Endothelial cell of umbilical vein (primary cell): ENCODE data around the gene AQP3.

Experiments
- EZH2 ChIP-seq: IDR thresholded peaks from 2 replicates; pipeline ENCODE4 v1.6.1; 2012; ENCODE audit warnings: borderline replicate concordance, low read depth, mild to moderate bottlenecking, moderate library complexity, low read length, inconsistent platforms; ENCODE audit not compliant: severe bottlenecking
- FOS ChIP-seq: IDR thresholded peaks from 2 replicates; pipeline ENCODE4 v1.6.1; 2011; ENCODE audit warnings: mild to moderate bottlenecking, low read length, moderate library complexity, borderline replicate concordance; ENCODE audit not compliant: insufficient read depth
- GATA2 ChIP-seq: IDR thresholded peaks from 2 replicates; pipeline ENCODE4 v1.7.0; 2011; ENCODE audit warnings: low read depth, mild to moderate bottlenecking, moderate library complexity, mixed read lengths, low read length; ENCODE audit not compliant: insufficient read length, insufficient read depth
- POLR2A ChIP-seq: IDR thresholded peaks from 2 replicates; pipeline ENCODE4 v1.6.1; 2012; ENCODE audit warnings: low read depth, mild to moderate bottlenecking, control low read depth, low read length
- POLR2AphosphoS5 ChIP-seq: IDR thresholded peaks from 2 replicates; pipeline ENCODE4 v1.6.1; 2012; ENCODE audit warnings: low read depth, mild to moderate bottlenecking, control low read depth, low read length, moderate library complexity; ENCODE audit not compliant: insufficient read depth
- TF ChIP-seq, protein P1 (sequence below), 2 donors: IDR thresholded peaks; 1 replicate in 1 of 2; 2 replicates in 1 of 2; pipeline ENCODE4 v1.5.1; 2011; ENCODE audit warnings: low read length in 2 of 2, mild to moderate bottlenecking in 2 of 2, moderate library complexity in 2 of 2, control low read depth in 1 of 2, inconsistent platforms in 1 of 2, low read depth in 1 of 2; ENCODE audit not compliant: insufficient read depth in 1 of 2; ENCODE audit errors: extremely low read depth in 1 of 2
- TF ChIP-seq, protein P2 (sequence below): IDR thresholded peaks from 2 replicates; pipeline ENCODE4 v1.6.1; 2011; ENCODE audit not compliant: insufficient read depth, insufficient read length

DNA sequence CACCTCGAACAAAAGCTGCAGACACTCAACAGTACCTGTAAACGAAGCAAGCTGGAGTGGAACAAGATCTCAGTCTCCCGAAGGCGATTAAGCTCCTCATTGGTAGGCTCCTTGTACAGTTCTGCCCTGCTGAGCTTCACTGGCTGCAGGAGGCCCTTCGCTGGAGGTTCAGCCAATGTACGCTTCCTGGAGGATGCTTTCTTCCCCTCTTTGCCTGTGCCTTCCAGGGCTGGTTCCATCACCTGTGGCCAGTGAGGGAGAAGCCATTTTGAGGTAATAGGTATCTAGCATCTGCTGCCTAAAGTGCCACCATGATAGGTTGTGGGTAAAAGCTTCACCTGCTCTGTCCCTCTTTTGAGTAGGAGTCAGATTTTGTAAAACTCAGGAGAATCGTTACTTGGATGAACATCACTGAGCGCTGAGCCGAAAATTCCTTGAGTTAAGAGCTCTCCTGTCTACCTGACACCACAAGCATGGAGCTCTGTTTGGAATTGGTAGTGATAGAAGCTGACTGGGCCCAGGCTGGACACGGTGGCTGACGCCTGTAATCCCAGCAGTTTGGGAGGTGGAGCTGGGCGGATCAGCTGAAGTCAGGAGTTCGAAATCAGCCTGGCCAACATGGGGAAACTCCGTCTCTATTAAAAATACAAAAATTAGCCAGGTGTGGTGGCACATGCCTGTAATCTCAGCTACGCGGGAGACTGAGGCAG, 24.9 kb upstream of the AQP3 start:
- TF ChIP-seq, protein P1, sequence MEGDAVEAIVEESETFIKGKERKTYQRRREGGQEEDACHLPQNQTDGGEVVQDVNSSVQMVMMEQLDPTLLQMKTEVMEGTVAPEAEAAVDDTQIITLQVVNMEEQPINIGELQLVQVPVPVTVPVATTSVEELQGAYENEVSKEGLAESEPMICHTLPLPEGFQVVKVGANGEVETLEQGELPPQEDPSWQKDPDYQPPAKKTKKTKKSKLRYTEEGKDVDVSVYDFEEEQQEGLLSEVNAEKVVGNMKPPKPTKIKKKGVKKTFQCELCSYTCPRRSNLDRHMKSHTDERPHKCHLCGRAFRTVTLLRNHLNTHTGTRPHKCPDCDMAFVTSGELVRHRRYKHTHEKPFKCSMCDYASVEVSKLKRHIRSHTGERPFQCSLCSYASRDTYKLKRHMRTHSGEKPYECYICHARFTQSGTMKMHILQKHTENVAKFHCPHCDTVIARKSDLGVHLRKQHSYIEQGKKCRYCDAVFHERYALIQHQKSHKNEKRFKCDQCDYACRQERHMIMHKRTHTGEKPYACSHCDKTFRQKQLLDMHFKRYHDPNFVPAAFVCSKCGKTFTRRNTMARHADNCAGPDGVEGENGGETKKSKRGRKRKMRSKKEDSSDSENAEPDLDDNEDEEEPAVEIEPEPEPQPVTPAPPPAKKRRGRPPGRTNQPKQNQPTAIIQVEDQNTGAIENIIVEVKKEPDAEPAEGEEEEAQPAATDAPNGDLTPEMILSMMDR (IDR thresholded peaks at IDR 0.05; ENCODE audit: extremely low read depth in 1 of 2, insufficient read depth in 1 of 2, low read depth in 1 of 2, low read length in 2 of 2): no peak
- no peak for TF ChIP-seq EZH2
- TF ChIP-seq POLR2A: no peak
- no peak for TF ChIP-seq POLR2AphosphoS5
- no peak for TF ChIP-seq GATA2
- TF ChIP-seq, protein P2, sequence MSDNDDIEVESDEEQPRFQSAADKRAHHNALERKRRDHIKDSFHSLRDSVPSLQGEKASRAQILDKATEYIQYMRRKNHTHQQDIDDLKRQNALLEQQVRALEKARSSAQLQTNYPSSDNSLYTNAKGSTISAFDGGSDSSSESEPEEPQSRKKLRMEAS: no peak
- no peak for TF ChIP-seq FOS
